ENCODE measurements around the gene C20orf204.
A peak's percentile ranks its signal among the peaks of the same experiment; 100 is the strongest.

- TF ChIP-seq CTCF (conservative IDR thresholded peaks at IDR 0.05) (peak; percentile 88), ZFX (IDR thresholded peaks at IDR 0.05) (no peak)
Measured at GRCh38 chr20:64083378-64083803, 47.4 kb downstream of the C20orf204 start.

Data from C4-2B (cell line).